HG03095 (cell line): Measurements from ENCODE around the gene ARMC5.
"Not testable (repeated sequence)": the region's sequence is repeated elsewhere in the genome, so short reads cannot be mapped to it uniquely, and the experiment has no call there.

Source experiments
- ATAC-seq: cut with Tn5 transposase; IDR thresholded peaks from one replicate; pipeline ENCODE4 v1.9.1; 2021; ENCODE audit warnings: moderate library complexity; ENCODE audit not compliant: unreplicated experiment

Gene ARMC5

DNA sequence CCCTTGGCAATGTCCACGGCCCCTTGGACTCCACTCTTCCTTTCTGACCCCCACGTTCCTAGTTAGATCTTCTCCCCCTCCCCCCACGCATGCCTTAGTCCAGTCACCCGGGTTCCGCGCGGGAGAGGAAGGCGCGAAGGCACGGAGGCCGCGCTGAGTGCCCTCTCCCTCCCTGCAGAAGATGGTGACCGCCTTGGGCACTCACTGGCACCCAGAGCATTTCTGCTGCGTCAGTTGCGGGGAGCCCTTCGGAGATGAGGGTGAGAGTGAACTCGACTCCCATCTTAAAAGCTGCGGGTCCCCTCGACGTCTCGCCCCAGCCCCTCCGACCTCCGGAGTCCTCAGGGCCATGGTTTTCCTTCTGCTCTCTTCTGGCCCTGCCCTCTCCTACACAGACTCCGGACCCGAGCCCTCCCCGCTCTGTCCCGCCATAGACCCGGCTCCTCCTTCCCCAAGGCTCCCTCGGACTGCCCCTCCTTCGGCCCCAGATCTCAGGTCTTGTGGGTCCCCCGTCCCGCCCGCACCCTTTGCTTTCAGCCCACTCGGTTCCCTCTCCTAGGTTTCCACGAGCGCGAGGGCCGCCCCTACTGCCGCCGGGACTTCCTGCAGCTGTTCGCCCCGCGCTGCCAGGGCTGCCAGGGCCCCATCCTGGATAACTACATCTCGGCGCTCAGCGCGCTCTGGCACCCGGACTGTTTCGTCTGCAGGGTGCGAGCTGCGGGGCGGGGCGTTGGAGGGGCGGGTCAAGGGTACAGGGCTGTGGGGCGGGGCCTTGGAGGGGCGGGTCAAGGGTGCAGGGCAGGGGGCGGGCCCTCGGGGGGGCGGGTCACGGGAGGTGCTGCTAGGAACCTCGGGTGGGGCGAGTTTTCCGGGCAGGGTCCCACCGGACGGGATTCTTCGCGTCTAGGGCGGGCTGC, 17.3 kb downstream of the ARMC5 start:
- ATAC-seq = peak; percentile 52

GRCh38 chr16:31477220-31478216, 18.2 kb downstream of the ARMC5 start:
- ATAC-seq = peak; percentile 22

GRCh38 chr16:31478956-31479355, 19.7 kb downstream of the ARMC5 start:
- ATAC-seq = no peak

DNA sequence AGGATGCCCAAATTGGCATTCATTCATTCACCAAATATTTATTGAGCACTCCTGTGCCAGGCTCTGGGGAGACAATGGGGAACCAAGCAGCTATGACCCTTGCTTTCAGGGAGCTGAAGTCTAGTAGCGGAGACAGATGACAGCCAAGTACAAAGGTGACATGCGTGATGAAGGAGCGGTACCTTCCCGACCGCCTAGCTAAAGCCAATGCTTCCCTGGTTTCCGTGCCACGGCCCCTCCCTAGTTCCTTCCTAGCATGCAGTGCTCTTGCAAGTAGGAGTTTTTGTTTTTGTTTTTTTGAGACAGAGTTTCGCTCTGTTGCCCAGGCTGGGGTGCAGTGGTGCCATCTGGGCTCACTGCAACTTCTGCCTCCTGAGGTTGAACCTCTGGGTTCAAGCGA, 20.4 kb downstream of the ARMC5 start:
- no peak for ATAC-seq

DNA sequence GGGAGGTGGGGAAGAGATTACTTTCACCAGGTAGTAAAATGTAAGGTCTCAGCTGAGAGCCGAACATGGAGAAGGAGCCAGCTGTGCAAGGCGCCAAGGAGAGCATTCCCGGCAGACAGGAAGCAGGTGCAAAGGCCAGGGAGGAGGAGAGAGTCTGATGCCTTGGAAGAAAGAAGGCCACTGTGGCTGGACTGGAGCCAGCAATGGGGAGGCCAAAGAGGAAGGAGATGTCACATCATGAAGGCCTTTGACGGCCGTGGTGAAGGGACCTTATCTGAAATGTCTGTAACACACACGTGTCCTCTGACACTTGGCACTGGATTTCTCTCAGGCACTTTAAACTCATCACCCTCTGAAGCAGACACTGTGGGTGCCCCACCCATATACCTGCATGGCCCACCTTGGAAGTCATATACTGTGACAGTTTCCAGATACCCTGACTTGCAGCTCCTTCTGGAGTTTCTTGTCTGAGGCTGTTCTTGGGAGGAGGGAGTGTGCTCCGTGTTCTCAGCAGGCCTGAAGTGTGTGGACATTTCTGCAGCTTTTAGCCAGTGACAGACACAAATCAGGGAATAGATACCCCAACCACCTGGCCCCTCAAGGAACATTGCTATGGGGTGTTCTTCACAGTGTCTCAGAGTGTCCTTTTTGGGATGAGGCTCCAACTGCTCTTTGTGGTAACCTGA, 21.7 kb downstream of the ARMC5 start:
- no peak for ATAC-seq

DNA sequence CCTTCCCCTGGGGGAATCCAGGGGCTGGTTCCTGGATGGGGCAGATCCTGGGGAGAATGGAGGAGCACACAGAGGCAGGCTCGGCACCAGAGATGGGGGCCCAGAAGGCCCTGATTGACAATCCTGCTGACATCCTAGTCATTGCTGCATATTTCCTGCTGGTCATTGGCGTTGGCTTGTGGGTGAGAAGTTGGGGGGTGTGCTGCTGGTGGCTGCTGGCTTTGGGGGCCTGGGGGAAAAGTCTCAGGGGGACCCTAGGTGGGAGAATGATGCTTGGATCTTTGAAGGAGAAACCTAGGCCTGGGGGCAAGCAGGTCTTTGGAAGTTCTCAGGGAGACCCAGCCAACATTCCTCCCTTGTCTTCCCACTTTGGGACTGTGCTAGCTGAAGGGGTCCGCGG, 23.8 kb downstream of the ARMC5 start, which contains the start of gene SLC5A2:
SLC5A2 (plus strand) TSS at position 43 of the 400 bp plus-strand sequence; CDS start at position 57, 14 bp downstream.
- ATAC-seq = no peak

DNA sequence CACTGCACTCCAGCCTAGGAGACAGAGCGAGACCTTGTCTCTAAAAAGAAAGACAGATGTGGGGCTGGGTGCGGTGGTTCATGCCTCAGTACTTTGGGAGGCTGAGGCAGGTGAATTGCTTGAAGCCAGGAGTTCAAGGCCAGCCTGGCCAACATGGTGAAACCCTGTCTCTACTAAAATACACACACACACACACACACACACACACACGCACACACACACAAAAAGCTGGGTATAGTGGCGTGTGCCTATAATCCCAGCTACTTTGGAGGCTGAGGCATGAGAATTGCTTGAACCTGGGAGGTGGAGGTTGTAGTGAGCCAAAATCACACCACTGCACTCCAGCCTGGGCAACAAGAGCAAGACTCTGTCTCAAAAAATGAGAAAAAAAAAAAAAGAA, 24.7 kb downstream of the ARMC5 start:
- not testable (repeated sequence) for ATAC-seq

GRCh38 chr16:31484491-31485171, 25.3 kb downstream of the ARMC5 start:
- ATAC-seq = no peak

GRCh38 chr16:31485571-31485970, 26.3 kb downstream of the ARMC5 start:
- ATAC-seq = no peak

DNA sequence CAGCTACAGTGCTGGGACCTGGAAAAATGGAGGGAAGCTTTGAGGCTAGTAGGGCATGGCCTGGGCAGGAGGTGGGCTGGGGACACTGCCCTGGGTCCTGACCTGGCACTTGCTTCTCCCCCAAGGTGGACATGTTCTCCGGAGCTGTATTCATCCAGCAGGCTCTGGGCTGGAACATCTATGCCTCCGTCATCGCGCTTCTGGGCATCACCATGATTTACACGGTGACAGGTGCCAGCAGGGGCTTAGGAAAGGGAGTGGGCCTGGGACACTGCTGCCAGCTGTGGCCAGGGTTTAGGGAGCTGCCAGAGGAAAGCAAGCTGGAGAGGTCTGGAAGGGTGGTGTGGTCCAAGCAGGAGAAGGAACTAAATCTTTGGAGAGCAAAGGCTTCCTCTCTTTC, 26.7 kb downstream of the ARMC5 start:
- ATAC-seq = no peak

DNA sequence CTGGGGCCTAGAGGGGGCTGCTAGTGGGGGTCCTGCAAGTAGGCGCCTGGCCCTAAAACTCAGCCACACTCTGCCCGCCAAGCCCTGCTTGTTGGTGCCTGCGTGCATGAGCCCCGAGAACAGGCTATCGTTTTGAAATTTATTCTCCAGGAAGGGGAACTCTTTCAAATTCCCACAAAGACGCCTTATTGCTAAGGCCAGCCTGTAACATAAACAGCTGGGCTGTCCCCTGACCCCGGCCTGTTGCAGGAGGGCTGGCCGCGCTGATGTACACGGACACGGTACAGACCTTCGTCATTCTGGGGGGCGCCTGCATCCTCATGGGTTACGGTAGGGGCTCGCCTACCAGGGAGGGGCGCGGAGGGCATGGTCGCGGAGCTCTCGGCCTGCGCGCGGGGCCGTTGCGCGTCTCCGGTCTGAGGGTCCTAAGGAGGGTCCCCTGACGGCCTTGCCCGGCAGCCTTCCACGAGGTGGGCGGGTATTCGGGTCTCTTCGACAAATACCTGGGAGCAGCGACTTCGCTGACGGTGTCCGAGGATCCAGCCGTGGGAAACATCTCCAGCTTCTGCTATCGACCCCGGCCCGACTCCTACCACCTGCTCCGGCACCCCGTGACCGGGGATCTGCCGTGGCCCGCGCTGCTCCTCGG, 27.9 kb downstream of the ARMC5 start:
- ATAC-seq = no peak

DNA sequence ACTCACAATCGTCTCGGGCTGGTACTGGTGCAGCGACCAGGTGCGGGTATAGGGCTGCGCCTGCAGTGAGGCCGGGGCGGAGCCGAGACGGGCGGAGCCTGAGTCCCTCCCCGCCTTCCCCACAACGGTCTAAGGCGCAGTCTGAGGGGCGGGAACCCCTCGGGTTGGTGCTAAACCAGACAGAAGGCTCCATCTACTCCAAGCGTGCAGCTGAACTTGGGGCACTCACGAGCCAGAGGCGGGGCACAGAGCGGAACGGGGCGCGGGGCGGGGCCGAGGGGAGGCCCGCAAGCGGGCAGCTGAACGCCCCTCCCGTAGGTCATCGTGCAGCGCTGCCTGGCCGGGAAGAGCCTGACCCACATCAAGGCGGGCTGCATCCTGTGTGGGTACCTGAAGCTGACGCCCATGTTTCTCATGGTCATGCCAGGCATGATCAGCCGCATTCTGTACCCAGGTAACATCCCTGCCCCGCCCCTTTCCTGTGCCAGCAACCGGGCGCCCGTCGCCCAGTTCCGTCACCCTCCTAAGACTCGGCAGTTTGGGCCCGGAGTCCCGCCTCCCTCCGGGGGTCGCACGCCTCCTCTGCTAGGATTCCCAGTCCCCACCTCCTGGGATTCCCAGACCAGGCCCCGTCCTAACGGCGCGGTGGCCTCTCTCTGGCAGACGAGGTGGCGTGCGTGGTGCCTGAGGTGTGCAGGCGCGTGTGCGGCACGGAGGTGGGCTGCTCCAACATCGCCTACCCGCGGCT, 28.6 kb downstream of the ARMC5 start:
- ATAC-seq = peak; percentile 71

GRCh38 chr16:31488468-31489297, 29.4 kb downstream of the ARMC5 start:
- no peak for ATAC-seq

DNA sequence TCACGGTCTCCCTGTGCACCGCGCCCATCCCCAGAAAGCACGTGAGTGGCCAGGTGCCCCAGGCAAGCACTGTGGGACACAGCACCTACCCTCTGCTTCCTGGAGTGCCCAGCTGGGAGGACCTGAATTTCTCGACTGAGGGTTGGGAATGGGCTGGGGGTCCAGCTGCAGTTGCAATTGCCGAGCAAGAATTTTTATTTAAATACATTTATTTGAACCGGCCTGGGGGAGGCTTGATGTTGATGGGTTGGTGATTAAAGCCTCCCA, 29.9 kb downstream of the ARMC5 start:
- ATAC-seq = no peak

DNA sequence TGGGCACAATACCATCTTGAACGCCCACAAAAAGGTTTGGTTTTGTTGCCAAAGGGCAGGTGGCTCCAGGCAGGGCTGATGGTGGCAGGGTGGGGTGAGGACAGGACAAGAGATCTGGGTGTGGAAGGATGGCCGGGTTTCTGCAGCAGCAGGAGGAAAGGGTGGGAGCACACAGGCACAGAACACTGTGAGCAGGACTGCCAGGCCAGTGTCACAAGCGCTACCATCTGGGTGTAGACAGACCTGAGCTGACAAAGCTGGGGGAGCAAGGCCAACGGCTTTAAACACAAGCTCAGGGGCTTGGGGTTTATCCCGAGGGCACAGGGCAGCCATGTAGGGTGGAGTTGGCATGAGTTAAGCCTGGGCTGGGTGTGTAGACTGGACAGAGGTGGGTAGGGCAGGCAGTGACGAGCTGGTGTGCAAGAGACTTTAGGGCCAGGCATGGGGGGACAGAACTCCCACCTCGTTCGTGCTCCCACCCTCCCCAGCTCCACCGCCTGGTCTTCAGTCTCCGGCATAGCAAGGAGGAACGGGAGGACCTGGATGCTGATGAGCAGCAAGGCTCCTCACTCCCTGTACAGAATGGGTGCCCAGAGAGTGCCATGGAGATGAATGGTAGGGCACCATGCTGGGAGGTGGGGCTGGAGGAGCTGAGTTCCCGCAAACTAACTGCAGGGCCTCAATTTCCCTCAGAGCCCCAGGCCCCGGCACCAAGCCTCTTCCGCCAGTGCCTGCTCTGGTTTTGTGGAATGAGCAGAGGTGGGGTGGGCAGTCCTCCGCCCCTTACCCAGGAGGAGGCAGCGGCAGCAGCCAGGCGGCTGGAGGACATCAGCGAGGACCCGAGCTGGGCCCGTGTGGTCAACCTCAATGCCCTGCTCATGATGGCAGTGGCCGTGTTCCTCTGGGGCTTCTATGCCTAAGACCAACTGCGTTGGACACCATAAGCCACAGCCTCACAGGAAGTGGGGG, 30.6 kb downstream of the ARMC5 start:
- no peak for ATAC-seq

DNA sequence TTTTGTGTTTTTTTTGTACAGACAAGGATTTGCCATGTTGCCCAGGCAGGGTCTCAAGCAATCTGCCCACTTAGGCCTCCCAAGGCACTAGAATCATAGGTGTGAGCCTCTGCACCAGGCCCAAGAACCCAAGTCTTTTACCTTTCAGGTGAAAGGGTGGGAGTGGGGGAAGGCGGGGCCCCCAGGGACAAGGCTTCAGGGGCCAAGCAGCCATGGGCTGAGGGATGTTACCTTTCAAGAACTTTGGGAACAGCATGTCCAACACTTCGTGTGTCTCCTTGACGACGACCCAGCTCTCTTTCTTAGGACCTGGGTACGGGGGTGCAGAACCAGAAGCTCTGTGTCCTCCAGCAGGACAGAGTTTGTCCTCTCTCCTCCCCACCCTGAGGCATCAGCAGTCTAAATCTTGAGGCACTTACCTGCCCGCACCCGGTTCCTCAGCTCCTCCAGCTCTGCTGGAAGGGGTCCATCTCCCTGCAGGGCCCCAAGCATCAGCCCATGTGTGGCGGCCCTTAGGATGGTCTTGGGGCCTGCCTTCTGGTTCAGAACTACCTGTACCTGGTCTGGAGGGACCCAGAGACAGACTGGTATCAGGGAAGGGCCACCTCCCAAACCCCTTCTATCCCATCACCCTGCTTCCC, 32.6 kb downstream of the ARMC5 start:
- ATAC-seq = no peak
